Gastrocnemius medialis (tissue), 4 donors: ENCODE results near the gene ROR2.

Source experiments
- CTCF ChIP-seq, 5 experiments: fragments of 450-650 bp in 3 of 5; fragments of 200-600 bp in 2 of 5; sonication (generic) in 2 of 5; IDR thresholded peaks in 4 of 5; conservative IDR thresholded peaks in 1 of 5; 1 replicate in 4 of 5; 2 replicates in 1 of 5; pipeline ENCODE4 v1.5.1; 2016 to 2019; ENCODE audit warnings: antibody characterized with exemption in 5 of 5, mild to moderate bottlenecking in 3 of 5, moderate library complexity in 3 of 5
- POLR2A ChIP-seq, 2 donors: fragments of 450-650 bp; IDR thresholded peaks; one replicate each; pipeline ENCODE4 v1.6.1; 2017; ENCODE audit warnings: antibody characterized with exemption in 2 of 2, mild to moderate bottlenecking in 2 of 2, moderate library complexity in 2 of 2

DNA sequence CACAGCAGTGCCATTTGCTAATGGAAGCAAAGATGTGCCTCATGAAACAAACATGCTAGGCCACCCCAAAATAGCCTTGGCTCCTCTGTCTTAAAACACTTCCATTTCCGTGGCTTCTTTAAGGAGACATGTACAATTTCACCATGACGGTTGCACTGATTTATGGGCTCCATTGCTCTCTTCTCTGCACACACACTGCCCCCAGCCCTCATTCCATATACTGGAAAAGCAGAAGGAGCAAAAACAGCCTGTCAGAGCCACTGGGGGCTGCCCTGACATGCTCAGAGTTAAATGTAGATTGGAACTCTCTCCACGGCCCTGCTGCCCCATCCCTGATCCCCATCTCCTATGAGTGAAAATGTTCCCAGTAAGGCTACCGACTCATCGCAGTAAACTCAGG is 114.8 kb downstream of the ROR2 start:
- TF ChIP-seq CTCF (IDR thresholded peaks at IDR 0.05 in 4 of 5, conservative IDR thresholded peaks at IDR 0.05 in 1 of 5) (no peak), POLR2A (IDR thresholded peaks at IDR 0.05) (no peak)
